Activated naive CD8-positive, alpha-beta T cell treated with anti-CD3 and anti-CD28 coated beads for 36 hours (primary cell): ENCODE results near the gene FAM163A. TPM values are rescaled to one million over a fixed set of nuclear protein-coding genes. Genes with fewer than 3 reads are reported as not detected.
"Not testable (repeated sequence)": the region's sequence is repeated elsewhere in the genome, so short reads cannot be mapped to it uniquely, and the experiment has no call there.

Source experiments
- DNase-seq: peaks from one replicate; pipeline ENCODE4 v3.0.0; 2021
- H3K27ac Mint-ChIP-seq: one replicate; pipeline ENCODE4 v1.8.0; 2022; ENCODE audit warnings: mild to moderate bottlenecking, moderate library complexity, mixed read lengths
- H3K27me3 Mint-ChIP-seq: one replicate; pipeline ENCODE4 v1.8.0; 2022; ENCODE audit warnings: mild to moderate bottlenecking, mixed read lengths
- H3K36me3 Mint-ChIP-seq: one replicate; pipeline ENCODE4 v1.8.0; 2021; ENCODE audit warnings: mild to moderate bottlenecking, mixed read lengths
- H3K4me1 Mint-ChIP-seq: one replicate; pipeline ENCODE4 v1.8.0; 2021; ENCODE audit warnings: mixed read lengths
- H3K4me3 Mint-ChIP-seq: one replicate; pipeline ENCODE4 v1.8.0; 2022; ENCODE audit warnings: mild to moderate bottlenecking, moderate library complexity, mixed read lengths
- H3K9me3 Mint-ChIP-seq: one replicate; pipeline ENCODE4 v1.8.0; 2022; ENCODE audit warnings: mixed read lengths
- total RNA-seq, 2 experiments: library from RNA; stranded (reverse); gene quantifications; one replicate each; pipeline ENCODE4 v1.2.3, GENCODE V29; 2021

The FAM163A gene
- total RNA-seq, 2 experiments from 2014 or later: not detected

DNA sequence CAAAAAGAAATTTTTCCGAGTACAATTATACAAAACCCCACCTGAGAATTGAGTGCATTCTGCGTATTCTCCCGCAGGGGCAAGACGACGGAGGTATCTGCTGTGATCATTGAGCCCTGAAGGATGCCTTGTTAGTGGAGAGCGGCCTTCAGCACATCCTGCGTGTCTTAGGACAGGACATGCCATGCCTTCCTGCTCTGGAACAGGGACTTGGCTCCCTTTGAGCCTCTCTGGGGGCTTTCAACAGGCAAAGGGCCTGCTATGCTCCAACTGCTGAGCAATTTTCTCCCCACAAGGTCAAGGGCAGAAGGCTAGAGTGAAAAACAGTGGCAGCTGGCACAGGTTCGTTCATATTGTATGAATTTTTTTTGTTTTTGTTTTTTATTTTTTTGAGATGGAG lies 82.1 kb downstream of the FAM163A start:
- H3K4me1 Mint-ChIP-seq: no peaks in the 10 kb centered on the region
- no peaks in the 10 kb centered on the region for H3K9me3 Mint-ChIP-seq
- H3K4me3 Mint-ChIP-seq: no peak overlapping the region
- no peak overlapping the region for H3K27ac Mint-ChIP-seq
- no peaks in the 10 kb centered on the region for H3K36me3 Mint-ChIP-seq
- no peak for DNase-seq
- no peaks in the 10 kb centered on the region for H3K27me3 Mint-ChIP-seq

DNA sequence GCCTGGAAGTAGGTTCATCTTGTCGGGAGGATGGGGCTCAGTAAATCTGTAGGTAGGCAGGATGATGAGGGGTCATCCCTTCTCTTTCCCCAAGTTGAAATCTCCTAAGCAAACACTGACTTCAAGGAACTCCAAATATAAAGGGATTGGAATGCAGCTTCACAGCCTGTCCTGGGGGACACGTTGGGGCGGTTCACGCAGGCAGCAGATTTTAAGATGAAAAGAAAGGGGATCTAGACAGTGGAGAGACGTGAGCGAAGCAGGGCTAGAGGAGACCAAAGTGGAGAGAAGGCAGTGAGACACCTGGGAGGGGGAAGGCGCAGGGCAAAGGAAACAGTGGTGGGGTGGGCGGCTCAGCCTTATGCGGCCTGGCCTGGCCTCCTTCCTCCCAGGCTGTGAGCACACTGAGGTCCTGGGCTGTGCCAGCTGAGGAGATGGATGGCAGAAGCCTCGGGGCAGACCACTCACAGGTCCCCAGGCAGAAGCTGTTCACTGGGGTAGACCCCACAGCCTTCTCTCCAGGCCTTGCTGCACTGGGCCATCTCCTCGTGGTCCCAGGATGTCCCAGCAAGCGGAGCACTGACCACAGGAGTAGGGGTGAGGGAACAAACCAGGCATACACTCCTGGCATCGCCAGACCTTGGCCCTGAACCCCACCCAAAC lies 82.8 kb downstream of the FAM163A start:
- H3K27me3 Mint-ChIP-seq: no peaks in the 10 kb centered on the region
- no peak for DNase-seq
- no peaks in the 10 kb centered on the region for H3K9me3 Mint-ChIP-seq
- H3K27ac Mint-ChIP-seq: no peak overlapping the region
- no peaks in the 10 kb centered on the region for H3K4me1 Mint-ChIP-seq
- no peaks in the 10 kb centered on the region for H3K36me3 Mint-ChIP-seq
- no peak overlapping the region for H3K4me3 Mint-ChIP-seq

DNA sequence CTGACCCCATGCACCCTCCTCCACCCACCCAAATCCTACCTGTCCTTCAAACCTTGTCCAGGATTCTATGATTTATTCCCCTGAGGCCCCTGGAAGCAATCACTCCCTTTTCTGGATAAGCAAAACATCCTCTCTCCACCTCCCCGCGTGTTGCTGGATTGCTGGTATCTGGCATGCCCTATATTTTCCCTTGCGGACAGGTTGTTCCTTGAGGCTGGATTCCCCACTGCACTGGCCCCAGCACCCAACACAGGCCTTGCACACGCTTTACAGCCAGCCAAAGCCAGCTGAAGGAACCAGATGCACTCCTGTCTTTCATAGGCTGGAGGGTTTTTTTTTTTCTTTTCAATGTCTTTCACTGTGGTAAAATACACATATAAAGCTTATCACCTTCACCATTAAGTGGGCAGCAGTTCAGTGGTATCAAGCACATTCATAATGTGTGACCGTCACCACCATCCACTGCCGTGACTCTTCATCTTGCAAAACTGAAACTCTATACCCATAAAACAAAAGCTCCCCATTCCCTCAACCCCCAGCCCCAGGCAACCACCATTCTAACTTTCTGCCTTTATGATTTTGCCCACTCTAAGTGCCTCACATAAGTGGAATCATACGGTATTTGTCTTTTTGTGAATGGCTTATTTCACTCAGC lies 83.7 kb downstream of the FAM163A start:
- peaks cover 8% of the 10 kb centered on the region for H3K4me1 Mint-ChIP-seq
- no peak for DNase-seq
- H3K9me3 Mint-ChIP-seq: no peaks in the 10 kb centered on the region
- no peak overlapping the region for H3K27ac Mint-ChIP-seq
- H3K4me3 Mint-ChIP-seq: no peak overlapping the region
- no peaks in the 10 kb centered on the region for H3K36me3 Mint-ChIP-seq
- no peaks in the 10 kb centered on the region for H3K27me3 Mint-ChIP-seq

GRCh38 chr1:179828554-179829110 lies 85.5 kb downstream of the FAM163A start:
- Mint-ChIP-seq H3K27ac (no peak overlapping the region), H3K9me3 (no peaks in the 10 kb centered on the region)

GRCh38 chr1:179831225-179831624 lies 88.1 kb downstream of the FAM163A start:
- no peak overlapping the region for H3K27ac Mint-ChIP-seq
- peaks cover 1% of the 10 kb centered on the region for H3K36me3 Mint-ChIP-seq
- H3K27me3 Mint-ChIP-seq: no peaks in the 10 kb centered on the region
- H3K4me1 Mint-ChIP-seq: peaks cover 16% of the 10 kb centered on the region
- DNase-seq: no peak
- no peaks in the 10 kb centered on the region for H3K9me3 Mint-ChIP-seq
- H3K4me3 Mint-ChIP-seq: no peak overlapping the region

More at GRCh38 chr1:179828554-179829110, 85.5 kb downstream of the FAM163A start:
- DNase-seq: no peak
- Mint-ChIP-seq H3K4me3 (no peak overlapping the region), H3K27me3 (no peaks in the 10 kb centered on the region), H3K4me1 (peaks cover 16% of the 10 kb centered on the region), H3K36me3 (no peaks in the 10 kb centered on the region)

DNA sequence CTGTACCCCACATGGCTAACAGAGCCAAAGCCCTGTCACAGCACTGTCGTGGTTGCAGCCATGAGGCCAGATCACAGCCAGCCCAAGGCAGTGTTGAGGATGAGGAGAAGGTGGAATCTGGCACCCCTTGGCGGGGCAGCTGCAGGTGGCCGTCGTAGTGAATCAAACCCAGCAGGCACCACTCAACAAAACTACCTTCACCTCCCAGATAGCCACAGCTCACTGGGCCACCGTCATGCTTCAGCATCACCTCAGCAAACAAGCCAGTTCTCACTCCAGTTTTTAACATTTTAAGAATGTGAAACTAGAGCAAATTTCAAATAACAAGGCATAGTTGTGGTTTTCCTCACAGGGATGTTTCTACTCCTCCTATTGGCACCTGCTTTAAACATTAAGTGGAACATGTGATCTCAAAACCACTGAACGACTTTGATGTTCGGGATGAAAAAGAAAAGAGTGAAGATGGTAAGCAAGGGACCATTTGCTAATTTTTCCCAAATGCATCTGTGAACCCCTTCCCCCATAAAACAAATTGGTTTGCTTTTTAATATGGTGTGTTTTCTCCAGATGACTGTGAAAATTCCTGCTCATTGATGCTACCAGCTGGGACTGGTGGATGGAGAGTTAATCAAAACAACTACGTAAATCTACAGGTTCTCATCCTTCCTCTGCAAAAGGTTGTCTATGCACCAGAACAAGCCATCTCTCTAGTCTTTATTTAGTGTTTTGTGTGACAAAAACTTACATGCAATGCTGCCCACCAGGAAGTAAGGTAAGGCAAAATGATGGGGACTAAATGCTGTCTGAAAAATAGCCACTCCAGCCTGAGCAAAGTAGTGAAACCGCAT lies 89.0 kb downstream of the FAM163A start:
- peak; percentile 12 for DNase-seq
- no peak overlapping the region for H3K4me3 Mint-ChIP-seq
- H3K27ac Mint-ChIP-seq: peak overlapping the region; percentile 50
- peaks cover 1% of the 10 kb centered on the region for H3K36me3 Mint-ChIP-seq
- no peaks in the 10 kb centered on the region for H3K9me3 Mint-ChIP-seq
- H3K4me1 Mint-ChIP-seq: peaks cover 16% of the 10 kb centered on the region
- H3K27me3 Mint-ChIP-seq: no peaks in the 10 kb centered on the region

DNA sequence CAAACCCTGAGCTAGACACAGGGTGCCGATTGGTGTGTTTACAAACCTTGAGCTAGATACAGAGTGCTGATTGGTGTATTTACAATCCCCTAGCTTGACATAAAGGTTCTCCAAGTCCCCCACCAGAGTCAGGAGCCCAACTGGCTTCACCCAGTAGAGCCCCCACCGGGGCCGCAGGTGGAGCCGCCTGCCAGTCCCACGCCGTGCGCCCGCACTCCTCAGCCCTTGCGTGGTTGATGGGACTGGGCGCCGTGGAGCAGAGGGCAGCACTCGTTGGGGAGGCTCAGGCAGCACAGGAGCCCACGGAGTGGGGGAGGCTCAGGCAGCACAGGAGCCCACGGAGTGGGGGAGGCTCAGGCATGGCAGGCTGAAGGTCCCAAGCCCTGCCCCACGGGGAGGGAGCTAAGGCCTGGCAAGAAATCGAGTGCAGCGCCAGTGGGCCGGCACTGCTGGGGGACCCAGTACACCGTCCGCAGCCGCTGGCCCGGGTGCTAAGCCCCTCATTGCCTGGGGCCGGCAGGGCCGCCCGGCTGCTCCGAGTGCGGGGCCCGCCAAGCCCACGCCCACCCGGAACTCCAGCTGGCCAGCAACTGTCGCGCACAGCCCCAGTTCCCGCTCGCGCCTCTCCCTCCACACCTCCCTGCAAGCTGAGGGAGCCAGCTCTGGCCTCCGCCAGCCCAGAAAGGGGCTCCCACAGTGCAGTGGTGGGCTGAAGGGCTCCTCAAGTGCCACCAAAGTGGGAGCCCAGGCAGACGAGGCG lies 93.8 kb downstream of the FAM163A start:
- not testable (repeated sequence) for H3K4me3 Mint-ChIP-seq, H3K27me3 Mint-ChIP-seq, H3K27ac Mint-ChIP-seq, H3K4me1 Mint-ChIP-seq, DNase-seq, H3K36me3 Mint-ChIP-seq, H3K9me3 Mint-ChIP-seq

GRCh38 chr1:179840107-179840506 lies 97.0 kb downstream of the FAM163A start:
- Mint-ChIP-seq H3K9me3 (no peaks in the 10 kb centered on the region), H3K36me3 (peaks cover 9% of the 10 kb centered on the region), H3K4me3 (no peak overlapping the region), H3K27ac (no peak overlapping the region), H3K4me1 (no peaks in the 10 kb centered on the region), H3K27me3 (no peaks in the 10 kb centered on the region)
- no peak for DNase-seq

GRCh38 chr1:179848233-179848632 lies 105.1 kb downstream of the FAM163A start:
- Mint-ChIP-seq H3K27me3 (no peaks in the 10 kb centered on the region), H3K4me3 (no peak overlapping the region), H3K27ac (no peak overlapping the region), H3K9me3 (no peaks in the 10 kb centered on the region), H3K4me1 (peaks cover 3% of the 10 kb centered on the region), H3K36me3 (peaks cover 20% of the 10 kb centered on the region)
- DNase-seq: no peak

- H3K27me3 Mint-ChIP-seq: no peaks in the 10 kb centered on the region
- no peak overlapping the region for H3K4me3 Mint-ChIP-seq
- no peak for DNase-seq
- no peak overlapping the region for H3K27ac Mint-ChIP-seq
- H3K4me1 Mint-ChIP-seq: peaks cover 5% of the 10 kb centered on the region
- H3K9me3 Mint-ChIP-seq: no peaks in the 10 kb centered on the region
- H3K36me3 Mint-ChIP-seq: peaks cover 13% of the 10 kb centered on the region
These were observed 110.0 kb downstream of the FAM163A start for GRCh38 chr1:179853102-179853501.

DNA sequence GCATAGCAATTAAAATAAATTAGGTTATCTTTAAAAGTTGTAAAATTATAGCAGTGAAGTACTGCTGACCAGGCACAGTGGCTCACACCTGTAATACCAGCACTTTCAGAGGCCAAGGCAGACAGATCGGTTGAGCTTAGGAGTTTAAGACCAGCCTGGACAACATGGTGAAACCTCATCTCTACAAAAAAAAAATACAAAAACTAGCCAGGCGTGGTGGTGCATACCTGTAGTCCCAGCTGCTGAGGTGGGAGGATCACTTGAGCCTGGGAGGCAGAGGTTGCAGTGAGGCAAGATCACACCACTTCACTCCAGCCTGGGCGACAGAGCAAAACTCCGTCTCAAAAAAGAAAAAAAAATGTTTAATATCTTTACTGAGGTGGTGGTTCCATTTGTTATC lies 112.7 kb downstream of the FAM163A start:
- H3K4me1 Mint-ChIP-seq, H3K9me3 Mint-ChIP-seq, H3K36me3 Mint-ChIP-seq, H3K27me3 Mint-ChIP-seq, H3K4me3 Mint-ChIP-seq, H3K27ac Mint-ChIP-seq, DNase-seq: not testable (repeated sequence)

GRCh38 chr1:179856296-179856695 lies 113.2 kb downstream of the FAM163A start:
- Mint-ChIP-seq H3K9me3 (no peaks in the 10 kb centered on the region), H3K27me3 (no peaks in the 10 kb centered on the region), H3K36me3 (peaks cover 9% of the 10 kb centered on the region), H3K27ac (no peak overlapping the region), H3K4me3 (no peak overlapping the region), H3K4me1 (peaks cover 5% of the 10 kb centered on the region)
- DNase-seq: no peak

- no peak overlapping the region for H3K4me3 Mint-ChIP-seq
- H3K36me3 Mint-ChIP-seq: peaks cover 6% of the 10 kb centered on the region
- H3K27me3 Mint-ChIP-seq: no peaks in the 10 kb centered on the region
- no peak overlapping the region for H3K27ac Mint-ChIP-seq
- DNase-seq: no peak
- peaks cover 5% of the 10 kb centered on the region for H3K4me1 Mint-ChIP-seq
- no peaks in the 10 kb centered on the region for H3K9me3 Mint-ChIP-seq
These were observed 113.9 kb downstream of the FAM163A start for GRCh38 chr1:179857009-179857408.

GRCh38 chr1:179860652-179861051 lies 117.6 kb downstream of the FAM163A start:
- Mint-ChIP-seq H3K27me3 (no peaks in the 10 kb centered on the region), H3K4me3 (no peak overlapping the region), H3K9me3 (no peaks in the 10 kb centered on the region), H3K27ac (no peak overlapping the region), H3K36me3 (peaks cover 15% of the 10 kb centered on the region), H3K4me1 (no peaks in the 10 kb centered on the region)
- DNase-seq: no peak
